ENCODE measurements around the gene GNPTAB.

DNA sequence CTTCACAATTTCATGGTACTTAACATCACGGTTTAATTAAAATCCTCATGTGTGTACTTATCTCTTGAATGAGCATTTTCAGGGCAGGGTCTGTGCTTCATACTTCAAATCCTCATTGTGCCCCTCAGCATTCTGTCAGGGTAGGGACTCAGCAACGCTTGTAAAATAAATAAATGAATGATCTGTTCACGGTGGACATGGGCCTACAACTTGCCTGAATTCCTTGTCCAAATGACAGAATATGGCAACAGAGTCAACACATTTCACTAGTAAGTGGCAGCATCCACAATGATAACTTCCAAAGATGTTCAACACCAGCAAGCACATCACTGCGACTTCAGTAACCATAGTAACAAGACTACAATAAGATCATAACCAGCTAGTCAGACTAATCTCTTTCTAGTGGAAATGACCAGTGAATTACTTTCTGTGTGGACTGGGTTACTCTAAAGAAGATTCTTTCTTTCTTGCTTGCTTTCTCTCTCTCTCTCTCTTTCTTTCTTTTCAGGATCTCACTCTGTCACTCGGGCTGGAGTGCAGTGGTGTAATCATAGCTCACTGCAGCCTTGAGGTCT lies 14.5 kb upstream of the GNPTAB start:
- no peak for TF ChIP-seq BHLHE40 (IDR thresholded peaks at IDR 0.05; ENCODE audit: low read depth, low read length)
- TF ChIP-seq FOS (IDR thresholded peaks at IDR 0.05; ENCODE audit: low read depth, low read length) = no peak
- TF ChIP-seq RFX5 (IDR thresholded peaks at IDR 0.05; ENCODE audit: low read depth, low read length) = no peak
- no peak for TF ChIP-seq MAZ (IDR thresholded peaks at IDR 0.05; ENCODE audit: borderline replicate concordance, low read depth, low read length)
- TF ChIP-seq, protein P1, sequence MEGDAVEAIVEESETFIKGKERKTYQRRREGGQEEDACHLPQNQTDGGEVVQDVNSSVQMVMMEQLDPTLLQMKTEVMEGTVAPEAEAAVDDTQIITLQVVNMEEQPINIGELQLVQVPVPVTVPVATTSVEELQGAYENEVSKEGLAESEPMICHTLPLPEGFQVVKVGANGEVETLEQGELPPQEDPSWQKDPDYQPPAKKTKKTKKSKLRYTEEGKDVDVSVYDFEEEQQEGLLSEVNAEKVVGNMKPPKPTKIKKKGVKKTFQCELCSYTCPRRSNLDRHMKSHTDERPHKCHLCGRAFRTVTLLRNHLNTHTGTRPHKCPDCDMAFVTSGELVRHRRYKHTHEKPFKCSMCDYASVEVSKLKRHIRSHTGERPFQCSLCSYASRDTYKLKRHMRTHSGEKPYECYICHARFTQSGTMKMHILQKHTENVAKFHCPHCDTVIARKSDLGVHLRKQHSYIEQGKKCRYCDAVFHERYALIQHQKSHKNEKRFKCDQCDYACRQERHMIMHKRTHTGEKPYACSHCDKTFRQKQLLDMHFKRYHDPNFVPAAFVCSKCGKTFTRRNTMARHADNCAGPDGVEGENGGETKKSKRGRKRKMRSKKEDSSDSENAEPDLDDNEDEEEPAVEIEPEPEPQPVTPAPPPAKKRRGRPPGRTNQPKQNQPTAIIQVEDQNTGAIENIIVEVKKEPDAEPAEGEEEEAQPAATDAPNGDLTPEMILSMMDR (conservative IDR thresholded peaks at IDR 0.05; ENCODE audit: low read depth, low read length) = no peak
- TF ChIP-seq SMC3 (IDR thresholded peaks at IDR 0.05; ENCODE audit: low read depth, low read length) = no peak
- no peak for TF ChIP-seq POLR2A (IDR thresholded peaks at IDR 0.05; ENCODE audit: low read depth, low read length)
- no peak for TF ChIP-seq CHD1 (IDR thresholded peaks at IDR 0.05; ENCODE audit: low read depth, low read length)
- no peak for TF ChIP-seq MAFK (IDR thresholded peaks at IDR 0.05; ENCODE audit: low read depth, low read length)
- no peak for TF ChIP-seq RAD21 (IDR thresholded peaks at IDR 0.05; ENCODE audit: low read length)
- TF ChIP-seq CEBPB (IDR thresholded peaks at IDR 0.05; ENCODE audit: low read depth, low read length) = no peak
- TF ChIP-seq, protein P2, sequence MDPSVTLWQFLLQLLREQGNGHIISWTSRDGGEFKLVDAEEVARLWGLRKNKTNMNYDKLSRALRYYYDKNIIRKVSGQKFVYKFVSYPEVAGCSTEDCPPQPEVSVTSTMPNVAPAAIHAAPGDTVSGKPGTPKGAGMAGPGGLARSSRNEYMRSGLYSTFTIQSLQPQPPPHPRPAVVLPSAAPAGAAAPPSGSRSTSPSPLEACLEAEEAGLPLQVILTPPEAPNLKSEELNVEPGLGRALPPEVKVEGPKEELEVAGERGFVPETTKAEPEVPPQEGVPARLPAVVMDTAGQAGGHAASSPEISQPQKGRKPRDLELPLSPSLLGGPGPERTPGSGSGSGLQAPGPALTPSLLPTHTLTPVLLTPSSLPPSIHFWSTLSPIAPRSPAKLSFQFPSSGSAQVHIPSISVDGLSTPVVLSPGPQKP (IDR thresholded peaks at IDR 0.05; ENCODE audit: borderline replicate concordance, low read depth, low read length) = no peak
